ENCODE results near the gene G3BP2.
"Not testable (repeated sequence)": the region's sequence is repeated elsewhere in the genome, so short reads cannot be mapped to it uniquely, and the experiment has no call there.

The G3BP2 gene

GRCh38 chr4:75683482-75684155 is 10.4 kb upstream of the G3BP2 start:
- DNase-seq (ENCODE audit: low spot score): no peak

GRCh38 chr4:75679876-75680575 is 6.8 kb upstream of the G3BP2 start:
- DNase-seq (ENCODE audit: low spot score): no peak

GRCh38 chr4:75678965-75679364 is 5.8 kb upstream of the G3BP2 start:
- DNase-seq (ENCODE audit: low spot score): no peak

GRCh38 chr4:75678473-75678872 is 5.3 kb upstream of the G3BP2 start:
- no peak for DNase-seq (ENCODE audit: low spot score)

GRCh38 chr4:75675004-75675531 is 1.9 kb upstream of the G3BP2 start:
- no peak for DNase-seq (ENCODE audit: low spot score)

GRCh38 chr4:75673959-75674328 is 733 bp upstream of the G3BP2 start:
- DNase-seq (ENCODE audit: low spot score): no peak

- peak; percentile 43 for DNase-seq (ENCODE audit: low spot score)
Observed at GRCh38 chr4:75672461-75673026, 667 bp downstream of the G3BP2 start.

GRCh38 chr4:75671802-75672421 is 1.3 kb downstream of the G3BP2 start:
- no peak for DNase-seq (ENCODE audit: low spot score)

GRCh38 chr4:75668596-75668995 is 4.6 kb downstream of the G3BP2 start:
- no peak for DNase-seq (ENCODE audit: low spot score)

GRCh38 chr4:75667636-75668035 is 5.6 kb downstream of the G3BP2 start:
- DNase-seq (ENCODE audit: low spot score): not testable (repeated sequence)

- DNase-seq (ENCODE audit: low spot score): no peak
Observed at GRCh38 chr4:75666299-75666698, 6.9 kb downstream of the G3BP2 start.

GRCh38 chr4:75664604-75665003 is 8.6 kb downstream of the G3BP2 start:
- DNase-seq (ENCODE audit: low spot score): not testable (repeated sequence)

- no peak for DNase-seq (ENCODE audit: low spot score)
Observed at GRCh38 chr4:75662626-75663025, 10.6 kb downstream of the G3BP2 start.

- DNase-seq (ENCODE audit: low spot score): no peak
Observed at GRCh38 chr4:75660491-75660890, 12.7 kb downstream of the G3BP2 start.

GRCh38 chr4:75659512-75660031 is 13.6 kb downstream of the G3BP2 start:
- DNase-seq (ENCODE audit: low spot score): no peak

- no peak for DNase-seq (ENCODE audit: low spot score)
Observed at GRCh38 chr4:75658876-75659275, 14.3 kb downstream of the G3BP2 start.

GRCh38 chr4:75655562-75655961 is 17.6 kb downstream of the G3BP2 start:
- no peak for DNase-seq (ENCODE audit: low spot score)

GRCh38 chr4:75654905-75655304 is 18.3 kb downstream of the G3BP2 start:
- DNase-seq (ENCODE audit: low spot score): no peak

GRCh38 chr4:75653845-75654503 is 19.2 kb downstream of the G3BP2 start:
- peak; percentile 32 for DNase-seq (ENCODE audit: low spot score)

GRCh38 chr4:75644095-75644494 is 29.1 kb downstream of the G3BP2 start:
- DNase-seq (ENCODE audit: low spot score): no peak

GRCh38 chr4:75643651-75644050 is 29.6 kb downstream of the G3BP2 start:
- no peak for DNase-seq (ENCODE audit: low spot score)

GRCh38 chr4:75639124-75639695 is 34.0 kb downstream of the G3BP2 start:
- DNase-seq (ENCODE audit: low spot score): no peak
